ENCODE measurements around the gene GIPC3.

DNA sequence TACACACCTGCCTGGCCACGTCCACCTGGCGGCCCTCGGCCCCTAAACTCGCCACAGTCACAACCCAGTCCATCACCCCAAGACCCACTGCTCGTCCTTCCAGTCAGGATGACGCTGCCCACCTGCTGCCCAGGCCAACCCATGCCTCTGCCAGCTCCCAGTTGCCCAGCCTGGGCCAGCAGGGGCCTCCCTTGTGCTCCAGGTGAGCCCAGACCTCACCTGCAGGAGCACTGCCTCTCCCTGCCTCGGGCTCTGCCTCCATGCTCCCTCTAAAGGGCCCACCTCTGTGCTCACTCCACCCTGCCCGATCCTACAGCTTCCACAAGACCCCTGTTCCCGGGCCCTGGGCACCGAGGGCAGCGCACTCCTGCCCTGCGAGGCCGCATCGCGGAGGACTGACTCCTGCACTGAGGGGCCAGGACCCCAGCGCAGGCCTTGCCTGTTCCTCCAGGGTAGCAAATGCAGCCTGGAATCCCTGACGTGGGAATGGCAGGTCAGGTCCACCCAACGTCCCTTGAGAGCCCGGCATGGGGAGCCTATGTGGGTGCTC is 49.3 kb downstream of the GIPC3 start:
- no peak for TF ChIP-seq POLR2A (IDR thresholded peaks at IDR 0.05; ENCODE audit: low read depth, low read length)
- no peak for TF ChIP-seq SPI1 (IDR thresholded peaks at IDR 0.05; ENCODE audit: low read depth, low read length)
